ENCODE results near the gene GCFC2. TPM values are rescaled to one million over a fixed set of nuclear protein-coding genes. Genes with fewer than 3 reads are reported as not detected.

Gene GCFC2
- total and polyA plus RNA-seq, 2 of the 13 experiments (the other 11 are each of a cell fraction or from before 2014, with no cell fraction given) = 26.8 to 49.0 TPM

GRCh38 chr2:75666911-75667310, 43.8 kb downstream of the GCFC2 start:
- in situ Hi-C loops (cut with HindIII; ENCODE audit: extremely low pct_ligation_motif_present, low pct_unique_long_range_greater_than_20kb) (no loop called here), intact Hi-C loops (cut with micrococcal nuclease; ENCODE audit: unreplicated experiment) (loop anchor here (2.0 kb wide), 1 partner anchor 14 kb away; no protein-coding TSS in a partner anchor)
- 97% methylated on average over 6 of the region's 6 CpGs for WGBS (ENCODE audit: low lambda C conversion rate)
- no peaks in the 10 kb centered on the region for H3K9me3 ChIP-seq (ENCODE audit: low read length)
- TF ChIP-seq SIX4 (CRISPR knock-in tag; IDR thresholded peaks at IDR 0.05) (no peak), TMF1 (CRISPR knock-in tag; IDR thresholded peaks at IDR 0.05; ENCODE audit: low read depth) (no peak), ZNF724P (CRISPR knock-in tag; IDR thresholded peaks at IDR 0.05; ENCODE audit: borderline replicate concordance) (no peak), SIN3B (IDR thresholded peaks at IDR 0.05; ENCODE audit: low read length) (no peak), SCMH1 (CRISPR knock-in tag; IDR thresholded peaks at IDR 0.05; ENCODE audit: borderline replicate concordance) (no peak), ZNF547 (CRISPR knock-in tag; IDR thresholded peaks at IDR 0.05) (no peak), RERE (CRISPR knock-in tag; IDR thresholded peaks at IDR 0.05; ENCODE audit: low read depth) (no peak), GMEB2 (CRISPR knock-in tag; IDR thresholded peaks at IDR 0.05; ENCODE audit: low read depth) (no peak)
- no peaks in the 10 kb centered on the region for H3K27me3 ChIP-seq (ENCODE audit: control insufficient read depth in 1 of 2, insufficient read depth in 2 of 2, low read length in 2 of 2)
- no peak overlapping the region for H3K27ac ChIP-seq (ENCODE audit: extremely low read length, insufficient read depth, low read length)
- ATAC-seq (no peak), DNase-seq (ENCODE audit: low spot score) (no peak), FAIRE-seq (no peak)
- peaks cover 5% of the 10 kb centered on the region for H3K4me1 ChIP-seq (ENCODE audit: insufficient read depth, low read length)
- H3K36me3 ChIP-seq (replicated peaks in 1 of 2; ENCODE audit: control insufficient read depth in 1 of 2, insufficient read depth in 2 of 2, low read length in 2 of 2) = peaks cover 13 to 41% of the 10 kb centered on the region in 2 experiments
- CTCF ChIA-PET (ENCODE audit: low intra/inter-chr PET ratio, low total read pairs) = no interaction called here
- POLR2A ChIA-PET = no interaction called here
- H3K9ac ChIP-seq (ENCODE audit: insufficient read depth, low read depth, low read length) = no peak overlapping the region
- H4K20me1 ChIP-seq (ENCODE audit: insufficient read depth, low read length) = no peaks in the 10 kb centered on the region
- no peak overlapping the region for H3K4me3 ChIP-seq (replicated peaks in 1 of 3; ENCODE audit: insufficient read depth in 1 of 3, low read depth in 2 of 3, low read length in 3 of 3)
- no TSS peak for BruUV-seq (replicated peaks)
- no peak overlapping the region for H3K4me2 ChIP-seq (ENCODE audit: low read depth, low read length)
- no peak overlapping the region for H2AFZ ChIP-seq (ENCODE audit: low read length)
- H3K79me2 ChIP-seq (ENCODE audit: insufficient read depth, low read length) = no peaks in the 10 kb centered on the region
